Measurements from ENCODE around the gene TRIM7. TPM values are rescaled to one million over a fixed set of nuclear protein-coding genes. Genes with fewer than 3 reads are reported as not detected.
A peak's percentile ranks its signal among the peaks of the same experiment; 100 is the strongest.

TRIM7 gene
- total and polyA plus RNA-seq, 2 donors (not counting 1 experiment from before 2014, with no cell fraction given), result 1.7 to 7.4 TPM

DNA sequence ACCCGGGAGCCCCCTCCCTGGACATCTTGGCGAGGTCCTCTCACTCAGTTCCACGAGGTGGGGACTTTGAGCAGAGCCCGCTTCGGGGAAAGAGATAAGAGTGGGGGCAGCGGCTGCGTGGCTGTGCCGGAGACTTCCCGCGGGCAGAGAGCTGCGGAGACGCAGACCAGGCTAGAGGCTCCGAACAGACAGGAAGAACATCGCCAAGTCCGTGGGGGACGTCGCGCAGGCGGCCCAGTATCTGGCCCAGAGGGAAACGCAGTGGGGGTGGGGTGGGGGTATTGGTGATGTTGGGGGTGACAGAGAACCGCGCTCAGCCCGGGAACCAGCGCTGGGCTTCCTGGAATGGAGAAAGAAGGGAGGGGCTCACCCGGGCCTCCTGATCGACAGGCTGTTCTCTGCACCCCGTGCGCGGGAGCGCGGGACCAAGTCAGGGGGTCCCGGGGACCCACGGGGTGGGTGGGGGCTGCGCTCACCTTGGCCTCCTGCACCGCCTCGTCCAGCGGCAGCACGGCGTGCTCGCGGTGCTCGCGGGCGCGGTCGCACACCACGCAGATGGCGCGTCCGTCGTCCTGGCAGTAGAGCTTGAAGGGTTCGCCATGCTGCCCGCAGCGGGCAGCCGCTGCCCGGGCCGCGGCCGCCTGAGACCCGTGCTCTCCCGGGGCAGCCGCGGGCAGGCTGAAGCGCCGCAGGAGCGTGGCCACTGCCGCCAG lies 727 bp downstream of the TRIM7 start:
- DNase-seq (peak; percentile 49), ATAC-seq (ENCODE audit: low read depth) (no peak)
- peak overlapping the region; percentile 98 for H3K4me3 Mint-ChIP-seq
- intact Hi-C loops (cut with micrococcal nuclease), result no loop called here
- H3K9me3 Mint-ChIP-seq (ENCODE audit: insufficient read depth), result no peaks in the 10 kb centered on the region
- Histone ChIP-seq H2AFZ (ENCODE audit: insufficient read depth, low read depth, low read length, poor library complexity, severe bottlenecking) (peak overlapping the region; percentile 69), H3K27ac (ENCODE audit: low read length in 2 of 2) (no peak overlapping the region), H3K27me3 (replicated peaks in 1 of 4; ENCODE audit: control extremely low read depth in 1 of 4, control insufficient read depth in 3 of 4, insufficient read depth in 4 of 4, low read length in 3 of 4) (peaks cover 0 to 26% (median 12%) of the 10 kb centered on the region in 4 experiments), H3K4me3 (ENCODE audit: control extremely low read depth in 1 of 5, extremely low read depth in 1 of 5, insufficient read depth in 1 of 5, low read depth in 2 of 5, low read length in 4 of 5) (peak overlapping the region in 4 of 5 experiments; percentile 28 to 71 (median 65)), H3K36me3 (replicated peaks in 1 of 2; ENCODE audit: control extremely low read depth in 1 of 2, control insufficient read depth in 1 of 2, extremely low read depth in 1 of 2, insufficient read depth in 2 of 2, low read length in 1 of 2) (no peaks in the 10 kb centered on the region), H4K20me1 (ENCODE audit: control insufficient read depth, insufficient read depth, low read length, poor library complexity, severe bottlenecking) (no peaks in the 10 kb centered on the region), H3K4me2 (replicated peaks; ENCODE audit: low read depth, low read length, poor library complexity, severe bottlenecking) (peak overlapping the region; percentile 94), H3K9me3 (ENCODE audit: control extremely low read depth in 1 of 3, control insufficient read depth in 2 of 3, insufficient read depth in 1 of 3, low read length in 2 of 3) (peaks cover 0 to 20% (median 2%) of the 10 kb centered on the region in 3 donors), H3K79me2 (ENCODE audit: control insufficient read depth, insufficient read depth, low read length) (no peaks in the 10 kb centered on the region), H3K9ac (ENCODE audit: low read length) (peak overlapping the region; percentile 65), H3K4me1 (ENCODE audit: control insufficient read depth in 2 of 2, insufficient read depth in 2 of 2, low read length in 2 of 2) (peaks cover 24 to 35% of the 10 kb centered on the region in 2 donors)
- ChIA-PET CTCF (interaction anchor here (1.2 to 7.9 kb wide), 2 partner anchors 13 to 20 kb away, joined by 3 to 105 read pairs; no protein-coding TSS in a partner anchor), POLR2A (interaction anchor here (0.8 to 1.6 kb wide), 6 partner anchors 13 to 19 kb away, joined by 3 to 7 read pairs (median 3); partner anchors contain the start of gene TRIM41)
- TF ChIP-seq EZH2 (IDR thresholded peaks at IDR 0.05; ENCODE audit: borderline replicate concordance, insufficient read depth, low read depth, low read length, poor library complexity, severe bottlenecking), result no peak
- TF ChIP-seq, protein P1, sequence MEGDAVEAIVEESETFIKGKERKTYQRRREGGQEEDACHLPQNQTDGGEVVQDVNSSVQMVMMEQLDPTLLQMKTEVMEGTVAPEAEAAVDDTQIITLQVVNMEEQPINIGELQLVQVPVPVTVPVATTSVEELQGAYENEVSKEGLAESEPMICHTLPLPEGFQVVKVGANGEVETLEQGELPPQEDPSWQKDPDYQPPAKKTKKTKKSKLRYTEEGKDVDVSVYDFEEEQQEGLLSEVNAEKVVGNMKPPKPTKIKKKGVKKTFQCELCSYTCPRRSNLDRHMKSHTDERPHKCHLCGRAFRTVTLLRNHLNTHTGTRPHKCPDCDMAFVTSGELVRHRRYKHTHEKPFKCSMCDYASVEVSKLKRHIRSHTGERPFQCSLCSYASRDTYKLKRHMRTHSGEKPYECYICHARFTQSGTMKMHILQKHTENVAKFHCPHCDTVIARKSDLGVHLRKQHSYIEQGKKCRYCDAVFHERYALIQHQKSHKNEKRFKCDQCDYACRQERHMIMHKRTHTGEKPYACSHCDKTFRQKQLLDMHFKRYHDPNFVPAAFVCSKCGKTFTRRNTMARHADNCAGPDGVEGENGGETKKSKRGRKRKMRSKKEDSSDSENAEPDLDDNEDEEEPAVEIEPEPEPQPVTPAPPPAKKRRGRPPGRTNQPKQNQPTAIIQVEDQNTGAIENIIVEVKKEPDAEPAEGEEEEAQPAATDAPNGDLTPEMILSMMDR (IDR thresholded peaks at IDR 0.05), result no peak
- H3K4me1 Mint-ChIP-seq, result peaks cover 48% of the 10 kb centered on the region
- 1% methylated on average over 65 of the region's 67 CpGs for WGBS (ENCODE audit: insufficient coverage)
- H3K27ac Mint-ChIP-seq, result peak overlapping the region; percentile 79
- H3K27me3 Mint-ChIP-seq, result peaks cover 14% of the 10 kb centered on the region

DNA sequence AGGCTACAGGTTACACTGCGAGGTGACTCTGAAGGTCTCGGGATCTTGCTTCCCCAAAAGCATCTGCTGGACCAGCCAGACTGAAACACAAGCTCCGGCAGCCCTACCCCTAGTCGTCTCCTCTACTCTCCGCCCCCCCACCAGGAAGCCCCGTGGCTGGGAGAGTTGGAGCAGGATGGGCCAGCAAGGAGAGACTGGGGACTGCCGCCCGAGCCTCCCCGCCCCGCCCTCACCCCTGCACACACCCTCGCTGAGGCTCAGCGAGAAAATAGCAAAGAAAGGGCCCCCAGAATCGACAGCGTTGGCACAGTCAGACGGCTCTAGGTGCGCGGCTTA lies 1.3 kb downstream of the TRIM7 start:
- Mint-ChIP-seq H3K4me1 (peaks cover 53% of the 10 kb centered on the region), H3K9me3 (ENCODE audit: insufficient read depth) (no peaks in the 10 kb centered on the region), H3K27ac (peak overlapping the region; percentile 79), H3K27me3 (peaks cover 14% of the 10 kb centered on the region), H3K4me3 (peak overlapping the region; percentile 98)
- ChIA-PET CTCF (interaction anchor here (7.9 kb wide), 1 partner anchor 13 kb away, joined by 105 read pairs; no protein-coding TSS in a partner anchor), POLR2A (interaction anchor here (1.2 to 1.6 kb wide), 2 partner anchors 13 to 20 kb away, joined by 3 read pairs; partner anchors contain the start of gene TRIM41)
- Histone ChIP-seq H3K4me3 (ENCODE audit: control extremely low read depth in 1 of 5, extremely low read depth in 1 of 5, insufficient read depth in 1 of 5, low read depth in 2 of 5, low read length in 4 of 5) (peak overlapping the region in 4 of 5 experiments; percentile 28 to 71 (median 65)), H3K9me3 (ENCODE audit: control extremely low read depth in 1 of 3, control insufficient read depth in 2 of 3, insufficient read depth in 1 of 3, low read length in 2 of 3) (peaks cover 0 to 16% (median 2%) of the 10 kb centered on the region in 3 donors), H3K27me3 (replicated peaks in 1 of 4; ENCODE audit: control extremely low read depth in 1 of 4, control insufficient read depth in 3 of 4, insufficient read depth in 4 of 4, low read length in 3 of 4) (peaks cover 0 to 26% (median 12%) of the 10 kb centered on the region in 4 experiments), H3K4me1 (ENCODE audit: control insufficient read depth in 2 of 2, insufficient read depth in 2 of 2, low read length in 2 of 2) (peaks cover 30 to 40% of the 10 kb centered on the region in 2 donors), H3K79me2 (ENCODE audit: control insufficient read depth, insufficient read depth, low read length) (no peaks in the 10 kb centered on the region), H2AFZ (ENCODE audit: insufficient read depth, low read depth, low read length, poor library complexity, severe bottlenecking) (peak overlapping the region; percentile 69), H3K27ac (ENCODE audit: low read length in 2 of 2) (no peak overlapping the region), H4K20me1 (ENCODE audit: control insufficient read depth, insufficient read depth, low read length, poor library complexity, severe bottlenecking) (no peaks in the 10 kb centered on the region), H3K9ac (ENCODE audit: low read length) (peak overlapping the region; percentile 65), H3K36me3 (replicated peaks in 1 of 2; ENCODE audit: control extremely low read depth in 1 of 2, control insufficient read depth in 1 of 2, extremely low read depth in 1 of 2, insufficient read depth in 2 of 2, low read length in 1 of 2) (no peaks in the 10 kb centered on the region), H3K4me2 (replicated peaks; ENCODE audit: low read depth, low read length, poor library complexity, severe bottlenecking) (peak overlapping the region; percentile 94)
- no peak for ATAC-seq (ENCODE audit: low read depth)
- intact Hi-C loops (cut with micrococcal nuclease), result no loop called here
- no peak for DNase-seq
- TF ChIP-seq, protein P1 (IDR thresholded peaks at IDR 0.05), result no peak
- TF ChIP-seq EZH2 (IDR thresholded peaks at IDR 0.05; ENCODE audit: borderline replicate concordance, insufficient read depth, low read depth, low read length, poor library complexity, severe bottlenecking), result no peak
- WGBS (ENCODE audit: insufficient coverage), result 6% methylated on average over 12 of the region's 17 CpGs
